KG1 (cell line): ENCODE measurements around the gene CD164L2.
"Not testable (repeated sequence)": the region's sequence is repeated elsewhere in the genome, so short reads cannot be mapped to it uniquely, and the experiment has no call there.

ENCODE experiments used
- DNase-seq: peaks from one replicate; lab custom pipeline; 2025; lab: John Stamatoyannopoulos, UW

The CD164L2 gene

DNA sequence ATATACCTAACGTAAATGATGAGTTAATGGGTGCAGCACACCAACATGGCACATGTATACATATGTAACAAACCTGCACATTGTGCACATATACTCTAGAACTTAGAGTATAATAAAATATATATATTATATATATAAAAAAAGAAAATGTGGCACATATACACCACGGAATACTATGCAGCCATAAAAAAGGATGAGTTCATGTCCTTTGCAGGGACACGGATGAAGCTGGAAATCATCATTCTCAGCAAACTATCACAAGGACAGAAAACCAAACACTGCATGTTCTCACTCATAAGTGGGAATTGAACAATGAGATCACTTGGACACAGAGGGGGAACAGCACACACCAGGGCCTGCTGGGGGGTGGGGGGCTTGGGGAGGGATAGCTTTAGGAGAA lies 1.7 kb upstream of the CD164L2 start:
- not testable (repeated sequence) for DNase-seq

DNA sequence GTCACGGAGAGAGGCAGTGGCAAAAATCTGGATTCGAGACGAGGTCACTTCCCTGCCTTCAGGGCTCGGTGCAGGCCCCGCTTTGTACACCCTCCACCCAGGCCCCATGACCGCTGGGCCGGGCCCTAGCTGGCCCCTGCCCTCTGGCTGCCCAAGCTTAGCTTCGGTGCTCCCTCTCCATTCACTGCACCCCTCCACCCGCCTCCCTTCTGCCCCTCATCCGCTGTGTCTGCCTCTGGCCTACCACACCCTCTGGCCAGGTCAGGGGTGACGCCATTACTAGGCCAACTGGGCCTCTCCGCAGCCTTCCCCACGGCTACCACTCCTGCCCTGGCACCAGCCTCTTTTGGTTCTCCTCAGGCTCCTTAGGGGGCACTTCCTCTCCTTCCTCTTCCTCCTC lies 528 bp upstream of the CD164L2 start:
- no peak for DNase-seq

DNA sequence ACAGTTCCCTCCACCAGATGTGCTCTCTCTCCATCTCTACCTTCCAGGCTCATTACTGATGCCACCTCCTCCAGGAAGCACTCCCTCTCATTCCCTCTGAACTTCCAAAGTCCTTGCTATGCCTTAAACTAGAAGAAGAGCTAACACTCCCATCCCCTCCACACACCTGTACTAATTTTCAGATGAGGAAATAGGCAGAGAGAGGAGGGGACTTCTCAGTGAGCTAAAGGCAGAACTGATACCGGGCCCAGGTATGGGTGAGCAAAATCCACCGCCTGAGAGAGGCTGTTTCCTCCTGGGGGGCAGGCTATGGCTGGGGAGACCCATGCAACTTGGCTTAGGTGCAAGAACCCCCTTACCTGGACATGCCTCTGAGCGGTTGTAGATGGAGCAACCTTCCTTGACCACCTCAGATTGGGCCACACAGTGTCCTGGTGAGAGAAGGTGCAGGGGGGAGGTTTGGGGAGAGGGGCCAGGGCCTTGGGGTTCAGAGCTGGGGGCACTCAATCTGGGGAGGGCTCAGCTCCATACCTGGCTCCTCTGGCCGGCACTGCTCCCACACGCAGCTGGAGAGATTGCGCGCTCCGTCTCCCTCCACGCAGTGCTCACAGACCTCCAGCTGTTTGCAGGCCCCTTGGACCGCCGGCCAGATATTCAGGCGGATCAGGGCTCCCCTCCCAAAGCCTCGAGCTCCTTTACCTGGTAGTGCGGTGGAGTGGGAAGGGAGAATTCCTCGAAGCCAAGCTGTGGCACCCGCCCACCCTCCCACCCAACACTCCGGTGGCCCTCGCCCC lies 967 bp downstream of the CD164L2 start:
- no peak for DNase-seq

DNA sequence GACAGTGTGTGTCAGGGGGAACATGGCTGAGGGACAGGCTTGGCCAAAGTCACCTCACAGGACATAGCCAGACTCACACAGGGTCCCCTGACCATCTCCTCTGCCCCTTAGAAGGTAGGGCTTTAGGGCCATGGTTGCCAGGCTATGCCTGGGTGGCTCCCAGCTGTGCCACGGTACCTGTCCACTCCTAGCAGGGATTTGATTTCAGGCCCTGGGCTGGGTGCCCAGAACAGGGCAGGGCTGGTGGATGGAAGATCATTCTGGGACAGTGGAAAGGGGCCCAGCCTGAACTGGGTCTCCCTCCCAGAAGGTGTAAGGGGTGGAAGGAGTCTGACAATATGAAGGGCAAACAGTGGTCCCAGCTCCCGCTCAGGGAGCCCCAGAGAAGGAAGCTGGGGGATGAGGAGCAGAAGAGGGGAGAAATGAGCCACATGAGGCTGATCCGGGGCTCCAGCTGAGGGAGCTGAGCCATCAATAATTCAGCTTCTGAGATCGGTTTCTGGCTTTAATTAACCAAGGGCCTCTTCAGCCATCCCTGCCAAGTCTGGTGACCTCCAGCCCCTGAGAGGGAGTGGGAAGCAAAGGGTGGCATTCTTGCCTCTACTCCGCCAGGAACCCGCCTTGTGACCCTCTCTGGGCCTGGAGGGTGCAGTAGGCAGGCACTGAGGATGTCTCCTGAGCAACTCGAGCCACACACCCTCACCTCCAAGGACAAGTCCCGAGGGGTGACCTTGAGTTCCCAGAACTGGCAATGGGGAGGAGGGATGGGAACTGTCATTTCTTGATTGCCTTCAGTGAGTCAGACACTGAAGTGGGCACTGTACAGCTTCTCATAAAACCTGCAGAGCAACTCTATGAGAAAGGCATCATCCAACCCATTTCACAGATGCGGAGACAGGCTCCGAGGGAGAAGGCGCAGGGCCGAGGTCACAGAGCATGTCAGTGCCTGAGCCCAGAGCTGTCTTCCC lies 2.1 kb downstream of the CD164L2 start:
- DNase-seq, result no peak

DNA sequence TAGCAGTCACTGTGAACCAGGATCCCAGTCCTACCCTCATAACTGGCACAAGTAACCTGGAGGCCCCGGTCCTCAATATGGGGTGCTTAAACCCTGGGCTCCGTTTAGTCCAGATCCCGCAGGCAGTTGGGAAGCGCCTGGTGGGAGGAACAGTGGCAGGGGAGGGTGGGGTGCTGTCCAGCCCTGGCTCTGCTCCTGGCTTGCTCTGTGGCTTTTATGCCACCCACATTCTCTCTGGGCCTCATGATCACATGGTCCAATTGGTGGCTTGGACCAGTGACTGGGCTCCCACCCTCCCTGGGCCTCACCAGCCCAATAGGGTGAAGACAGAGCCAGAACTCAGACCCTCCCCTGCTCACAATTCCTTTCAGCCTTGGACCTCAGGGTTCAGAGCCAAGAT lies 2.9 kb downstream of the CD164L2 start:
- no peak for DNase-seq

DNA sequence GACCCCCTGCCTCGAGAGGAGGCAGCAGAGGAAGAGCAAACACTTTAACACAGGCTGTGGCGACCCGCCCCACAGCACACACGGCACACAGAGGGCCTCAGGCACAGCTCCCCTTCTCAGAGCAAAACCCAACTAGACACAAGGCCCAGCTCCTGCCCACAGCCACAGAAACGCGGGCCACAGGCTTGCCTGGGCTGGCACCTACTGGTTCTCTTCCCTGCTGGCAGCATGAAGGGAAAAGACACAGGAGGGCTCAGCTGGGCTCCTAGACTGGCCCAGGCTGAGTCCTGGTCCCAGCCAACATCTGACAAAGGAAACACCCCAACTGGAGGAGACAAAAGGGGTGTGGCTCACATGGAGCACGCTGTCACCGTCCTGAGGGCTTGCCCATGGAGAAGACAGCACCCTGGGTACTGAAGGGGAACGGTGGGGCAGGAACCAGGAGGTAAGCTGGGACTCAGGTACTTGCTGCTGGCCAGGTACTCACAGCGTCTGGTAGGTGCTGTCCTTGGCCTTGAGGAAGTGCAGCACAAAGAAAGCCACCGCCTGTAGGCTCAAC lies 3.5 kb downstream of the CD164L2 start:
- no peak for DNase-seq

DNA sequence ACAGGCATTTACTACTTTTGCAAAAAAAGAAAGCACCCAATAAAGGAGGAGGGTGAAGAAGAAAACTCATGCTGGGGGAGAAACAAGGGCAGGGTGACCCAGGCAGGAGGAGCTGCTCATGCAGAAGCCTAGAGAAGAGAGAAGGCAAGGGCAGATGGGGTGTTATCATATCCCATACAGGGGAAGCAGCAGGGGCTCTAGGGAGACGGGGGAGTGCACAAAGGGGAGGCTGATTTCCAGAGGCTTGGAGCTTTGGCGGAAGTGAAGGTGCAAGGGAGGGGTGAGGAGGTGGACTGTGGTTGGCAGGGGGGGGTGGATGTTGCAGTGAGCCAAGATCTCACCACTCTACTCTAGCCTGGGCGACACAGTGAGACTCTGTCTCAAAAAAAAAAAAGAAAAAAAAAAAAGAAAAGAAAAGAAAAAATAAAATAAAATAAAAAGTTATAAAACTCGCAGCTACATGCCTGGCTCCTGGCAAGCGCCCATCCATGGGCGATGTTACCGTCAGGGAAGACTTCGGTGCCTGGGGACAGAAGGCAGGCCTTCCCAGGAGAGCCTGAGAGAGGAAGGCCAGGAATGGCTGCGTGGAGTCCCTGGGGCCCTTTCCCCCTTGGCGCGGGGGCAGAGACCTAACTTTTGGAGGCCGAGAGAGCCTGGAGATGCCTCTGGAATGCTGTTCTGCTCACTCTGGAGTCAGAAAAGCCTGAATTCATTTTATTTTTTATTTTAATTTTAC lies 5.2 kb downstream of the CD164L2 start:
- DNase-seq, result no peak

DNA sequence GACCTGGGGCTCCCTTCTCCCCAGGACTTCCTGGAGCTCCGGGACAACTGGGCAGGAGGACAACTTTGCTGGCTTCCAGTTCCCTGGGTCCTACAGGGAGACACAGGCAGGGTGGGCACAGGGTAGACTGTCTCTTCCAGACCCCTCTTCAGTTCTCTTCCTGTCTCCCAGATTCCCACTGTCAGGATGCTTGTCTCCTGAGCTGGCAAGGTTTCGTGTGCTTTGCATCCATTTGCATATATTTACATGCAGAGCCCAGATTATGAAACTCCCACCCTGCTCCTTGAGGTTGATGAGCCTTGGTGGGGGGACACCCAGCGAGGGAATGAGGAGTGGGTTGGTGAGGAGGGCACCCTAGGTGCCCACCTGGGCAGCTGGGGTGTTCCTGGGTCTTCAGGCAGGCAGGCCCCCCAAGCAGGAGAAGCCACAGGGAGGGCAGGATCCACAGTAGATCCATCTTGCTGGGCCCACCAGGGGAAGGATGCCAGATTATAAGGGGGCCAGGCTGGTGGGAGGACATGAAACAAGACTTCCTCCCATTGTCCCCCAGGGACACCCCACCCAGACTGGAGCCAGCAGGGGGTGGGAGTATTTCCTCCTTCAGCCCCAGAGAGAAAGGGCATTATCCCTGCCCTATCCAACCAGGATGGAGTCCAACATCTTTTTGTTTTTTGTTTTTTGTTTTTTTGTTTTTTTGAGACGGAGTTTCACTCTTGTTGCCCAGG lies 8.6 kb downstream of the CD164L2 start, which contains the start of gene FCN3:
Gene FCN3 (minus strand): TSS at position 463 of the 725 bp plus-strand sequence. CDS start 6 bp downstream, at position 457.
- no peak for DNase-seq

DNA sequence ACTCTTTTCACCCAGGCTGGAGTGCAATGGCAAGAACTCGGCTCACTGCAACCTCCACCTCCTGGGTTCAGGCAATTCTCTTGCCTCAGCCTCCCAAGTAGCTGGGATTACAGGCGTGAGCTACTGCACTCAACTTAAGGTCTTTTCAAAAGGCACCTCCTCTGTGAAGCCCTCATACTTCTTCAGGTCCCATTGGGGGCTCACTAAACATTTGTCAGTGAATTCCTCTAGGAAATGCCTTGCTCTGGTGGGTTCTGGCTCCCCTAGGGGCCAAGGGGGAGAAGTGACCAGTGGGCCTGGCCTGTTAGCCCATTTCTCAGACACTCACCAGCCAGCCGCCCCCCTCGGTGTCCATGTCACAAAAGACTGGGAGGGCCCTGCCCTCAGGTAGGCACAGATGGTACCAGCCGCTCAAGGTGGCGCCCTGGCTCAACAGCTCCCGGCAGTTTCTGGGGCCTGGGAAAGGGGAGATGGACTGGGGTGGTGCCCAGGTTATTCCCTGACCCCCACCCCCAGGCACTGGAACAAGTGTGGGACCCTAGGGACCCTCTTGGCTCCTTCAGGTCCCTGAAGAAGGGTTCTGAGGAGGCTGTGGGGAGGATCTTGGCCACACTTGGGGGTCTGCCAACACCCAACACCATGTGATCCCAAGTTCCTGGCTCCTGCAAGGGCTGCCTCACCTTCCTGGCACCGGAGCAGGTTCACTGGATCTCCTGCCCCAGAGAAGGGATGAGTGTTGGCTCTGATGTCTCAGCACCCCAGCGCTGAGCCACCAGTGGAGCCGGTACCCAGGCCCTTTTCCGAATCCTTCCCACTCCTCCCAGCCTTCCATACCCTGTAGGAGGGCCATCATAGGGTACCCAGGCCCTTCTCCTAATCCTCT lies 10.1 kb downstream of the CD164L2 start:
- DNase-seq, result no peak

DNA sequence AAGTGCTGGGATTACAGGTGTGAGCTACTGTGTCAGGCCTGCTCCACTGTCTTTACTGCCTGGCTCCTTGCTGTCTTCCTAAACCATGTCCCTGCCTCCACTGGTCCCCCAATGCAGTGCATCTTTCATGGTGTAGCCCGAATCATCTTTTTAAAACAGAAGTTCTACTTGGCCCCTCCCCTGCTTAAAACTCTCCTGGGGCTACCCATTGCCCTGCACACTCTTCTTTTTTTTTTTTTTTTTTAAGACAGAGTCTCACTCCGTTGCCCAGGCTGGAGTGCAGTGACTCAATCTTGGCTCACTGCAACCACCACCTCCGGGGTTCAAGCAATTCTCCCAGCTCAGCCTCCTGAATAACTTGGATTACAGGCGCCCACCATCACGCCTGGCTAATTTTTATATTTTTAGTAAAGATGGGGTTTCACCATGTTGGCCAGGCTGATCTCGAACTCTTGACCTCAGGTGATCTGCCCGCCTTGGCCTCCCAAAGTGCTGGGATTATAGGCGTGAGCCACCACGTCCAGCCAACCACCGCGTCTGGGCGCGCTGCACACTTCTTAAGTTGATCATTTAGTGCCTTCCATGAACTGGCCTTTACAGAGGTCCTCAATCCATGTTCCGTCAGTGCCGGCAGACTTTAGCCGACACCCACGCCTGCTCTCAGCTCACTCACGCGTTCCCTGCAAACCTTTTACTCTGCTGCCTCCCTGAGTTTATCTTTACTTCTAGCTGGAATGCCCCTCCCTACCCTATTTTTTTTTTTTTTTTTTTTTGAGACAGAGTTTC lies 10.9 kb downstream of the CD164L2 start:
- no peak for DNase-seq

DNA sequence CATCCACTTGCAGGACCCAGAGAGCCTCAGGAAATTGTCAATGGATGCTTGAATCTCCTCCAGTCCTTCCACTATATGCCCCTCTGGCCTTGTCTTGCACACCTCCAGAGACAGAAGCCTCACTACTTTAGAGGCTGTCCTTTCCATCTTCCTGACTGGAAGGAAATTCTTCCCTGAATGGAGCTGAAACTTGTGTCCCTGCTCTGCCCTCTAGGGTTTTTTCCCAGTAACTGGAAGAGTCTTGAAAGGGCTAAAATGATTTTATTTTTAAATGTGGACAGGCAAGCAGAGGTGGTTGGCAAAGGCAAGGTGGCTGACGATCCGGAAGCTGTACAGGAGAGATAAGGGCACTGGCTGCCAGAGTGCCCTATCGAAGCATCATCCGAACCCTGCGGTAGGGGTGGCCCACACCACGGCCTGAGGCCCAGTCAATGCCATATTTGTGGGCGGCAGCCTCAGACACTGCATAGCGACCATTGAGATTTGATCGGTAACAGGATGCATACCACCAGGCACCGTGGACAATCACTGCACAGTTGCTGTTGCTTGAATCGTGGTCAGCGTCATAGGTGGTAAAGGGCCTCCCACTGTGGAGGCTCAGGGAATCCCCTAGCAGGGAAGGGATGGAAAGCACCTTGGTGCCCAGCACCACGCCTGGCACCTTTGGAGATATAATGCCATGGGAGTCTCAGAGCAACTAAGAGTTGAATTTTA lies 14.1 kb downstream of the CD164L2 start:
- DNase-seq, result peak; percentile 22

DNA sequence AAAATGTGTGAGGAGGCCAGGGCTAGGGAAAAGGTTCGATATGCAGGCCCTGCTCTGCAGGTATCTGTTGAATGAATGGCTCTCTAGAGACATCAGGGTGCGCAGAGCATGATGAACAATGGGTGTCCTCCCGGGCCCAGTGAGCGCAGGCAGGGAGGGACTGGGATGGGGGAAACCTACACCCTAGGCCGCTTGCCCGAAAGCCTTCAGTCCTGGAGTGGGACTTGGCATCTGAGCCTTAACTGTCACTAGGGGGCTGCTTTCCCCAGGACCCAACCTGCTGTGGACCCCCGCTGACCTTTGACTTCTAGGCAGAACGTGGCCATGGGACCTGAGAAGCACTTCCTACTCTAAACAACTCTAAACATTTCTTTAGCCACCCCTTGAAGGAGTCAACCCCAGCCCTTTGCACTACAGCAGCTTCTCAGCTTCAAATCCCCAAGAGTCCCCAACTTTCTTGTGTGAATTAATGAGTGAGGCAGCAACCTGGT lies 15.9 kb downstream of the CD164L2 start:
- no peak for DNase-seq

DNA sequence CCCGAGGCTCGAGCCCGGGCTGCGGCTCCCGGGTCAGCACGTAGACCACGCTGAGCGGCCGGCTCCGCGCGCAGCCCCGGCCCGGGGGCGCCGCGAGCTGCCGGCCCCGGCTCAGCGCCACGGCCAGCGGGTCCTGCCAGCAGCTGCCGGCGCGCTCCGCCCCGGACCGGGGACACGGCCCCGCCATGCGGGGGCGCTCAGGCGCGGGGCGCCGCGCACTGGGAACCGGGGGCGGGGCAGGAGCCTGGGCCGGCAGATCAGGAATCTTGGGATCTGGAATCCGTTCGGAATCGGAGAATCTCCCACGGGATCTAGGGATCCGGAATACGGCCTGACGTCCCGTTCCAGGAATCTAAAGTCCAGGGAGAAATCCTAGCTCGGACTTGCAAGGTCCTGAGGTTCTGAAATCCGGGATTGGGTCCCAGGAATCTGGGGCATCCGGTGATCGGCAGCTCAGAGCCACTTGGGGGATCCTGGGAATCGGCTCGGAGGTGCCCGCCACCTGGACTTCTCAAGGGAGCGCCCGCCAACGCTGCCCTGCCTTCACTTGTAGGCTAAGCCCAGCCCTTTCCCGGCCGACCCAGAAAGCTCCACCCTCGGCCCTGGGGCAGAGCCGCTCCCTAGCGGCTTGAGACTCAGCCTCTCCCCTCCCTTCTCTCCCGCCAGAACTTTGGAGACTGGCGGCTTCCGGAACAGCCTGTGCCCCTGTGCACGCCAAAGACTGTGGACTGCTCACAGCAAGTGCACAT lies 16.5 kb downstream of the CD164L2 start, which contains the start of gene MAP3K6:
Gene MAP3K6 (minus strand): TSS at position 551 of the 749 bp plus-strand sequence. CDS start 364 bp downstream, at position 187.
- peak; percentile 16 for DNase-seq

DNA sequence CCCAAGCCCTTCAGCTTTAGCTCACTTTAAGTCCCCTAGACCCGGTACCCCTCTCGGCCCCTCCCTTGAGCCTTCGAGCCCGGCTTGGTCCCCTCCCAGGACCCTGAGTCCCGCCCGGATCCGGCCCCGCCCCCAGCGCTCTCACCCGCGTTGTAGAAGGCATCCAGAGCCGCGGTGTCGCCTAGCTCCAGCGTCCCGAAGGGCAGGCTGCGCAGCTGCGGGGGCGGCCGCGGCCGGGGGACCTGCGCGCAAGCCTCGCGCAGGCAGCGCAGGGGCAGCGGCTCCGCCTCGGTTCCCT lies 17.1 kb downstream of the CD164L2 start:
- peak; percentile 9 for DNase-seq

DNA sequence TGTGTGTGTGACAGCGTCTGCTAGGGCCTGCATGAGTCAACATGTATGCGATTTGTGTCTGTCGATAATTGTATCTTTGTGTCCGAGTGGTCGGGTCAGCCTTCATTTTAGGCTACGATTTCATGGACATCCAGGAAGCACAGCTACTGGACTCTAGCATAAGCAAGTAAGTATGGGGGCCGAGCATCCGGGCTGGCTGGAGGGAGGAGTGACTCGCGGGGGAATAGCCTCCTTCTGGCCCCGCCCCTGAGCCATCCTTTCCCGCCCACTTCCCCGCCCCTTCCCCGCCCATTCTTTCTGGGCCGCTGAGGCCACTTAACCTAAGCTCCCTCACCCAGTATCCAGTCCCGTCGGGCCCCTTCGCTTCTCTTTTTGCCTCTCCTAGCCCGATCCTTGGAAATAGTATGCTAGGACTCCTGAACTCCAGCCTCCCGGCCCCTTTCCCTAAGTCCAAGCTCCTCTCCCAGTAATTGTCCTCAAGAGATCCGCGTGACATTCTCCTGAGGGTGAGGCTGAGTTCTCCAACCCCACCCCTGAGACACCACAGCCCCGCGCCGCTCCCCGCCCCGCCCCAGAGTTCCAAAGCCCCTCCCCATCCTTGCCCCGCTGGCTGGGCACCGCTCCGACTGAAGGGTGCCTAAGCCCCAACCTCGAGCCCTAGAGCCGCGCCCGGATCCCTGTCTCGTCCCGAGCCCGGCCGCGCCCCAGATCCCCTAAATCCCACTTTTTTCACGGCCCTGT lies 17.6 kb downstream of the CD164L2 start:
- peak; percentile 43 for DNase-seq

DNA sequence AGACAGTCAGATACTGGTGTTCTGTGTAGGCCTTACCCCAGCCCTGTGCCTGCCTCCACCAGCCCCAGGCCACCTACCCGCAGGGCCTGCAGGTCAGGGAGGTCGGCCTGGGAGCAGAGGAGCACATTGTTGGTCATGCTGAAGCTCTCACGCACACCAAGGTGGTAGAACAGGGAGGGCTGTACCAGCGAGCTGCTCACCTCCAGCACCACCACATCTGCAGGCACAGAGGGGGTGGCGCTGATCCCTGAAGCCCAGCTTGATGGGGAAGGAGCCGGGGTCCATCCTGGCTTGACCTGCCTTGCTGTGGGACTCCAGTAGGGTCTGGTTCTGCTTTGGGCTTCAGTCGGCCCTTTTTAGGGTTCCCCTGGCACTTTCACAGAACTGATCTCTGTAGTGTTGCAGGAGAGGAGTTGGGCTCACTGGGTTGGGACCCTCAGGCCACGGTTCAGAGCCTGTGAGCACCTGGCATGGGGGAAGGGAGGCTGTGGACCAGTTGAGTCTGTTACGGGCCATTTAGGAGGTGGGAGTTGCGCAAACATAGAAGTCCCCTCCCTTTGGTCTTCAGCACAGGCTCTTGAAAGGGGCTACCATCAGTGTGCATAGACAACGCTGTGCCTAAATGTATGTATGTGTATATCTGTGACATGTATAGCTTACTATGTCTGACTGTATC lies 18.3 kb downstream of the CD164L2 start:
- DNase-seq, result no peak
